ENCODE results near the gene ARRB2.

The ARRB2 gene

GRCh38 chr17:4722678-4723240 is 12.3 kb downstream of the ARRB2 start:
- Histone ChIP-seq H3K36me3 (ENCODE audit: control insufficient read depth in 1 of 2, insufficient read depth in 2 of 2, low read length in 2 of 2) (no peaks in the 10 kb centered on the region), H2BK120ac (ENCODE audit: insufficient read depth, low read length, poor library complexity) (no peak overlapping the region), H3K9ac (ENCODE audit: low read length) (no peak overlapping the region), H4K91ac (ENCODE audit: low read depth, low read length) (no peak overlapping the region), H2BK5ac (ENCODE audit: low read depth, low read length, poor library complexity) (no peak overlapping the region), H3K4ac (ENCODE audit: low read depth, low read length) (no peak overlapping the region), H3K4me2 (ENCODE audit: low read length) (no peak overlapping the region), H2AFZ (ENCODE audit: insufficient read depth, low read length, poor library complexity) (no peak overlapping the region), H3K79me1 (ENCODE audit: low read length) (no peaks in the 10 kb centered on the region), H4K12ac (ENCODE audit: low read depth, low read length) (no peak overlapping the region), H3K9me3 (ENCODE audit: insufficient read depth, low read depth, low read length) (peaks cover 4% of the 10 kb centered on the region), H3K14ac (ENCODE audit: low read length) (no peak overlapping the region), H3K23ac (ENCODE audit: low read length) (no peak overlapping the region), H2BK12ac (ENCODE audit: low read length) (no peak overlapping the region), H3K79me2 (ENCODE audit: control insufficient read depth, insufficient read depth, low read length, poor library complexity) (no peaks in the 10 kb centered on the region), H3K4me1 (ENCODE audit: control insufficient read depth in 1 of 2, insufficient read depth in 2 of 2, low read length in 2 of 2) (no peaks in the 10 kb centered on the region), H2AK5ac (ENCODE audit: low read length) (no peak overlapping the region), H4K8ac (ENCODE audit: low read depth, low read length) (no peak overlapping the region), H3K18ac (ENCODE audit: low read length) (no peak overlapping the region), H3K4me3 (ENCODE audit: low read depth, low read length) (no peak overlapping the region), H3K27me3 (ENCODE audit: insufficient read depth, low read length) (no peaks in the 10 kb centered on the region), H3K27ac (ENCODE audit: low read depth, low read length) (no peak overlapping the region)
- DNase-seq, result no peak
- no CpG with 5 or more reads among the region's 16 CpGs for WGBS (ENCODE audit: extremely low coverage, insufficient coverage, insufficient read length)

GRCh38 chr17:4724650-4725049 is 14.2 kb downstream of the ARRB2 start:
- Histone ChIP-seq H3K14ac (ENCODE audit: low read length) (no peak overlapping the region), H2AK5ac (ENCODE audit: low read length) (no peak overlapping the region), H3K4me3 (ENCODE audit: low read depth, low read length) (no peak overlapping the region), H2BK12ac (ENCODE audit: low read length) (no peak overlapping the region), H2AFZ (ENCODE audit: insufficient read depth, low read length, poor library complexity) (no peak overlapping the region), H3K79me2 (ENCODE audit: control insufficient read depth, insufficient read depth, low read length, poor library complexity) (no peaks in the 10 kb centered on the region), H3K23ac (ENCODE audit: low read length) (no peak overlapping the region), H4K12ac (ENCODE audit: low read depth, low read length) (no peak overlapping the region), H3K18ac (ENCODE audit: low read length) (no peak overlapping the region), H3K4me1 (ENCODE audit: control insufficient read depth in 1 of 2, insufficient read depth in 2 of 2, low read length in 2 of 2) (no peaks in the 10 kb centered on the region), H3K27ac (ENCODE audit: low read depth, low read length) (no peak overlapping the region), H4K91ac (ENCODE audit: low read depth, low read length) (no peak overlapping the region), H3K4ac (ENCODE audit: low read depth, low read length) (no peak overlapping the region), H2BK120ac (ENCODE audit: insufficient read depth, low read length, poor library complexity) (no peak overlapping the region), H3K4me2 (ENCODE audit: low read length) (no peak overlapping the region), H3K27me3 (ENCODE audit: insufficient read depth, low read length) (no peaks in the 10 kb centered on the region), H3K36me3 (ENCODE audit: control insufficient read depth in 1 of 2, insufficient read depth in 2 of 2, low read length in 2 of 2) (no peaks in the 10 kb centered on the region), H4K8ac (ENCODE audit: low read depth, low read length) (no peak overlapping the region), H2BK5ac (ENCODE audit: low read depth, low read length, poor library complexity) (no peak overlapping the region), H3K79me1 (ENCODE audit: low read length) (no peaks in the 10 kb centered on the region), H3K9ac (ENCODE audit: low read length) (no peak overlapping the region), H3K9me3 (ENCODE audit: insufficient read depth, low read depth, low read length) (peaks cover 4% of the 10 kb centered on the region)
- DNase-seq, result no peak
- WGBS (ENCODE audit: extremely low coverage, insufficient coverage, insufficient read length), result no CpG with 5 or more reads among the region's 5 CpGs

GRCh38 chr17:4725646-4726310 is 15.3 kb downstream of the ARRB2 start:
- H4K12ac ChIP-seq (ENCODE audit: low read depth, low read length), result no peak overlapping the region
- H2AFZ ChIP-seq (ENCODE audit: insufficient read depth, low read length, poor library complexity), result no peak overlapping the region
- H3K4me2 ChIP-seq (ENCODE audit: low read length), result no peak overlapping the region
- no peak overlapping the region for H3K4me3 ChIP-seq (ENCODE audit: low read depth, low read length)
- no peak overlapping the region for H3K18ac ChIP-seq (ENCODE audit: low read length)
- no peak for DNase-seq
- no peak overlapping the region for H2AK5ac ChIP-seq (ENCODE audit: low read length)
- H3K23ac ChIP-seq (ENCODE audit: low read length), result no peak overlapping the region
- peaks cover 4% of the 10 kb centered on the region for H3K9me3 ChIP-seq (ENCODE audit: insufficient read depth, low read depth, low read length)
- H2BK12ac ChIP-seq (ENCODE audit: low read length), result no peak overlapping the region
- no peaks in the 10 kb centered on the region for H3K79me2 ChIP-seq (ENCODE audit: control insufficient read depth, insufficient read depth, low read length, poor library complexity)
- H3K27me3 ChIP-seq (ENCODE audit: insufficient read depth, low read length), result no peaks in the 10 kb centered on the region
- H4K8ac ChIP-seq (ENCODE audit: low read depth, low read length), result no peak overlapping the region
- no peak overlapping the region for H2BK5ac ChIP-seq (ENCODE audit: low read depth, low read length, poor library complexity)
- H3K79me1 ChIP-seq (ENCODE audit: low read length), result no peaks in the 10 kb centered on the region
- H2BK120ac ChIP-seq (ENCODE audit: insufficient read depth, low read length, poor library complexity), result no peak overlapping the region
- no CpG with 5 or more reads among the region's 9 CpGs for WGBS (ENCODE audit: extremely low coverage, insufficient coverage, insufficient read length)
- H3K4me1 ChIP-seq (ENCODE audit: control insufficient read depth in 1 of 2, insufficient read depth in 2 of 2, low read length in 2 of 2), result peaks cover 0 to 2% of the 10 kb centered on the region in 2 experiments
- no peaks in the 10 kb centered on the region for H3K36me3 ChIP-seq (ENCODE audit: control insufficient read depth in 1 of 2, insufficient read depth in 2 of 2, low read length in 2 of 2)
- no peak overlapping the region for H3K9ac ChIP-seq (ENCODE audit: low read length)
- H3K14ac ChIP-seq (ENCODE audit: low read length), result no peak overlapping the region
- H3K4ac ChIP-seq (ENCODE audit: low read depth, low read length), result no peak overlapping the region
- no peak overlapping the region for H4K91ac ChIP-seq (ENCODE audit: low read depth, low read length)
- no peak overlapping the region for H3K27ac ChIP-seq (ENCODE audit: low read depth, low read length)

- H3K9me3 ChIP-seq (ENCODE audit: insufficient read depth, low read depth, low read length), result peaks cover 2% of the 10 kb centered on the region
- no peaks in the 10 kb centered on the region for H3K27me3 ChIP-seq (ENCODE audit: insufficient read depth, low read length)
- DNase-seq, result no peak
- no peak overlapping the region for H3K4me2 ChIP-seq (ENCODE audit: low read length)
- no peak overlapping the region for H4K91ac ChIP-seq (ENCODE audit: low read depth, low read length)
- H3K4me1 ChIP-seq (ENCODE audit: control insufficient read depth in 1 of 2, insufficient read depth in 2 of 2, low read length in 2 of 2), result peaks cover 0 to 2% of the 10 kb centered on the region in 2 experiments
- no peaks in the 10 kb centered on the region for H3K79me2 ChIP-seq (ENCODE audit: control insufficient read depth, insufficient read depth, low read length, poor library complexity)
- peaks cover 2% of the 10 kb centered on the region for H3K79me1 ChIP-seq (ENCODE audit: low read length)
- H3K14ac ChIP-seq (ENCODE audit: low read length), result no peak overlapping the region
- H3K36me3 ChIP-seq (ENCODE audit: control insufficient read depth in 1 of 2, insufficient read depth in 2 of 2, low read length in 2 of 2), result peaks cover 0 to 3% of the 10 kb centered on the region in 2 experiments
- H4K8ac ChIP-seq (ENCODE audit: low read depth, low read length), result no peak overlapping the region
- no peak overlapping the region for H2AK5ac ChIP-seq (ENCODE audit: low read length)
- no peak overlapping the region for H4K12ac ChIP-seq (ENCODE audit: low read depth, low read length)
- no peak overlapping the region for H3K9ac ChIP-seq (ENCODE audit: low read length)
- no peak overlapping the region for H3K4ac ChIP-seq (ENCODE audit: low read depth, low read length)
- no peak overlapping the region for H3K18ac ChIP-seq (ENCODE audit: low read length)
- no peak overlapping the region for H2AFZ ChIP-seq (ENCODE audit: insufficient read depth, low read length, poor library complexity)
- H3K23ac ChIP-seq (ENCODE audit: low read length), result no peak overlapping the region
- no CpG with 5 or more reads among the region's 3 CpGs for WGBS (ENCODE audit: extremely low coverage, insufficient coverage, insufficient read length)
- H3K27ac ChIP-seq (ENCODE audit: low read depth, low read length), result no peak overlapping the region
- H2BK120ac ChIP-seq (ENCODE audit: insufficient read depth, low read length, poor library complexity), result no peak overlapping the region
- no peak overlapping the region for H2BK12ac ChIP-seq (ENCODE audit: low read length)
- no peak overlapping the region for H2BK5ac ChIP-seq (ENCODE audit: low read depth, low read length, poor library complexity)
- no peak overlapping the region for H3K4me3 ChIP-seq (ENCODE audit: low read depth, low read length)
These were observed 17.7 kb downstream of the ARRB2 start for GRCh38 chr17:4728124-4728523.
